Upper lobe of right lung (tissue), 1 donor: ENCODE data around the gene SFXN4. TPM values are rescaled to one million over a fixed set of nuclear protein-coding genes. Genes with fewer than 3 reads are reported as not detected.

Source experiments
- ATAC-seq: fragments of 200-7000 bp; cut with Tn5 transposase; one replicate; pipeline ENCODE4 v1.9.1; 2020; ENCODE audit warnings: mild to moderate bottlenecking, moderate library complexity
- DNase-seq: peaks from one replicate; pipeline ENCODE4 v3.0.0-alpha.2; 2020
- H3K27ac ChIP-seq: fragments of 200-600 bp; one replicate; pipeline ENCODE4 v1.8.0; 2022
- H3K27me3 ChIP-seq: fragments of 200-600 bp; one replicate; pipeline ENCODE4 v1.8.0; 2022; ENCODE audit warnings: mild to moderate bottlenecking
- H3K36me3 ChIP-seq: fragments of 200-600 bp; one replicate; pipeline ENCODE4 v1.8.0; 2022
- H3K4me1 ChIP-seq: fragments of 200-600 bp; one replicate; pipeline ENCODE4 v1.8.0; 2022
- H3K4me3 ChIP-seq: fragments of 200-600 bp; one replicate; pipeline ENCODE4 v1.8.0; 2022; ENCODE audit warnings: mild to moderate bottlenecking
- H3K9me3 ChIP-seq: fragments of 200-600 bp; one replicate; pipeline ENCODE4 v1.8.0; 2022
- intact Hi-C: fragments of 100-400 bp; cut with DNase I; formaldehyde crosslinking; loops from one replicate; pipeline ENCODE4 v1.11.0; 2022
- total RNA-seq: library from RNA; stranded (reverse); fragmentation: NEBNext Ultra II Directional; extraction: Animal tissue kit (Norgen Biotek cat#: 25700); gene quantifications from one replicate; pipeline ENCODE4 v1.2.1, GENCODE V29; 2021
- TF ChIP-seq, protein P1 (sequence below): fragments of 200-600 bp; IDR thresholded peaks from one replicate; pipeline ENCODE4 v1.8.0; 2022; ENCODE audit warnings: antibody characterized with exemption
- donor health status: DM: no; HTN: yes; CAD: no; lungs with severe emphysema.

The SFXN4 gene
- total RNA-seq, 1 donor from 2014 or later, result 20.8 TPM

DNA sequence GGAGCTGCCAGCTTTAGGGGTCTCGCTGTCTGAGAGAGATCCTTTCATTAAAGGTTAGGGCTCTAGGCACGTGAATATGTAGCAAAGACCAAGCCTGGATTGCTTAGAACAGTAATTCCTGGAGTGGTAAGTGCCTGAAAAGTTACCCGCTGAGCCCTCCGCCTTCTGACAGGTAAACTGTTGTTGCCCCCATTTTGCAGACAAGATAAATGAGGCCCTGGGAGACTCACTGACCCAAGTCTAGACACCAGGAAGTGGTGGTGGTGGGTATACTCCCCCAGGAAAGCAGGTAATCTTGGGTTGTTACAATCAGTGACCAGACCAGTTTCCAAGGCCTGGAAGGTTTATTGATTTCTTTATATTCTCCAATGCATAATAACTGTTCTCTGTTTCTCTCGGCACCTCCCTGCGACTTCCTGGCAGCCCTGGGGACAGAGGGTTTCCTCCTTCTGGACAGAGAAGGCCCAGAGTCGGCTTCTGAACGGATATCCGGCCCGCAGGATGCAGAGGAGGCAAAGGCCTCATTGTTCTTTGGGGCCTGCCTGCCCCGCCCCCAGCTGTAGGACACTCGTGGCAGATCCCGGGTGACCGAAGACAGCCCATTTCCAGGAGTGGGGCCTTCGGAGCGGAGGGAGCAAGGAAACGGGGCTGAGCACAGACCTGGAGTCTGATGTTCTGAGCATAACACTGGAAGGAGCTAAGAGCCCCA, 40.5 kb upstream of the SFXN4 start:
- Histone ChIP-seq H3K27me3 (no peaks in the 10 kb centered on the region), H3K27ac (peak overlapping the region; percentile 91), H3K4me3 (peak overlapping the region; percentile 87), H3K4me1 (peaks cover 19% of the 10 kb centered on the region), H3K9me3 (no peaks in the 10 kb centered on the region), H3K36me3 (no peaks in the 10 kb centered on the region)
- DNase-seq (peak; percentile 81), ATAC-seq (peak; percentile 34)
- intact Hi-C loops, result no loop called here
- TF ChIP-seq, protein P1, sequence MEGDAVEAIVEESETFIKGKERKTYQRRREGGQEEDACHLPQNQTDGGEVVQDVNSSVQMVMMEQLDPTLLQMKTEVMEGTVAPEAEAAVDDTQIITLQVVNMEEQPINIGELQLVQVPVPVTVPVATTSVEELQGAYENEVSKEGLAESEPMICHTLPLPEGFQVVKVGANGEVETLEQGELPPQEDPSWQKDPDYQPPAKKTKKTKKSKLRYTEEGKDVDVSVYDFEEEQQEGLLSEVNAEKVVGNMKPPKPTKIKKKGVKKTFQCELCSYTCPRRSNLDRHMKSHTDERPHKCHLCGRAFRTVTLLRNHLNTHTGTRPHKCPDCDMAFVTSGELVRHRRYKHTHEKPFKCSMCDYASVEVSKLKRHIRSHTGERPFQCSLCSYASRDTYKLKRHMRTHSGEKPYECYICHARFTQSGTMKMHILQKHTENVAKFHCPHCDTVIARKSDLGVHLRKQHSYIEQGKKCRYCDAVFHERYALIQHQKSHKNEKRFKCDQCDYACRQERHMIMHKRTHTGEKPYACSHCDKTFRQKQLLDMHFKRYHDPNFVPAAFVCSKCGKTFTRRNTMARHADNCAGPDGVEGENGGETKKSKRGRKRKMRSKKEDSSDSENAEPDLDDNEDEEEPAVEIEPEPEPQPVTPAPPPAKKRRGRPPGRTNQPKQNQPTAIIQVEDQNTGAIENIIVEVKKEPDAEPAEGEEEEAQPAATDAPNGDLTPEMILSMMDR, result no peak

DNA sequence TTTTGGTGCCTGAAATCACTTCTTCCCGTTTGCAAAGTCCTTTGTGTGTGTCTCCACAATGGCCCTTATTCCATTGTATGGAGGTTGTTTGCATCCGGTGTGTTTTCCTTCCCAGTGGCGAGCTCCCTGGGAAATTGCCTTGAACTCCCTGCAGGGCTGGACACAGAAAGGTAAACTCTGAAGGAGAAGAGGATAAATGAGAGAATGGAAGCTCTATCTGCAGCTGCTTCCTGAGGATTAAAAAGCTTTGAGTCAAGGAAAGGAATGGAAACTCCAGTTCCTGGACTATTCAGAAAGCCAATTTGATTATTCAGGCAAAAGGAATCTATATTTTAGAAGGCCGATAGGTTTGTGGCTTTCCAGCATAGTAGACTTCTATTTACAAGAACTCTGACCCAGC, 37.5 kb upstream of the SFXN4 start:
- H3K4me1 ChIP-seq, result peaks cover 16% of the 10 kb centered on the region
- H3K27ac ChIP-seq, result no peak overlapping the region
- H3K9me3 ChIP-seq, result no peaks in the 10 kb centered on the region
- H3K36me3 ChIP-seq, result no peaks in the 10 kb centered on the region
- no peaks in the 10 kb centered on the region for H3K27me3 ChIP-seq
- DNase-seq, result no peak
- TF ChIP-seq, protein P1, result no peak
- ATAC-seq, result no peak
- H3K4me3 ChIP-seq, result no peak overlapping the region
- intact Hi-C loops, result no loop called here

DNA sequence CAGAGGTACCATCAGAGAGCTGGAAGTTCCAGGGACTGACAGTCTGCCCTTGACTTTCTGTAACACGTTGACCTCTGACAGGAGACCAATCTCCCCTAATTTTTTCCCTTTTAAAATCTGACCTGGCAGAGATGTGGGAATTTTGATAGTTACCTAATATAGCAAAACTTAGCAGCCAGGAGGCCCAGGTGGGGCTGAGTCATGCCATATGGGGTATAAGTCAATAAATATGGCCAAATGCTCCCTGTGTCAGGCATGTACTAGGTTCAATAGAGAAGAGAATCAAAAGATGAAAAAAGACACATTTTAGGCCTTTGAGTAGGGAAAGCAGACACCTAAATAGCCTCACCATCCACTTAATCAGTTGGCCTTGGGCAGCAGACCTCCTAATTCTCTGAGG, 35.7 kb upstream of the SFXN4 start:
- intact Hi-C loops, result no loop called here
- H3K4me1 ChIP-seq, result peaks cover 14% of the 10 kb centered on the region
- no peaks in the 10 kb centered on the region for H3K27me3 ChIP-seq
- DNase-seq (no peak), ATAC-seq (no peak)
- H3K9me3 ChIP-seq, result no peaks in the 10 kb centered on the region
- TF ChIP-seq, protein P1, result no peak
- no peaks in the 10 kb centered on the region for H3K36me3 ChIP-seq
- H3K27ac ChIP-seq, result no peak overlapping the region
- no peak overlapping the region for H3K4me3 ChIP-seq

DNA sequence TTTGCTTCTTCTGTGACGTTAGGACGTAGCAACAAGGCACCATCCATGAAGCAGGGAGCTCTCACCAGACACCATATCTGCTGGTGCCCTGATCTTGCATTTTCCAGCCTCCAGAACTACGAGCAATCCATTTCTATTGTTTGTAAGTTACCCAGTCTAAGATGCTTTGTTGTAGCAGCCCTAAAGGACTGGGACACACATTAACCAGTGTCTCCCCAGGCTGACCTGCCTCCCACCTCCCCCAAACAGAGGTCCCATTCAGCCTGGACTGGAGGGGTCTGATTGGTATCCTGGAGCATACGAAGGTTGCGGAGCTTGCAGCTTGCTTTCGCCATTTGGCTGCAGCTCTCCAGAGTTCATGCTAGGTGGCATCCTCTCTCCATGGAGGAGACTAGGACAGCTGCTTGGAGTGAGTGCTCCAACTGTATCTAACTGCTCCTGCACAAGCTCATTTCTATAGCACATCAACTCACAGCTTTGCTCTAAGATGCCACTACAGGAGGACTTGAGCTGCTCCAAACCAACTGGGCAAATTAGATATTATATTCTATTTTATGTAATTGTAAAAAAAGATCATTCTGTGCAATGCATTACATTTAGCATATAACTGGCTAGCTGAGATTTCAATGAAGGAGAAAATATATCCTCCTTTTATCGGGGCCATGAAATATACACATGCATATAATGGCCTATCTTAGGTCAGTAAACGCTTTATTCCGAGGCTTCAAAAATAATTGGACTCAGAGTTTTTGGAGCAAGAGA, 33.9 kb upstream of the SFXN4 start:
- Histone ChIP-seq H3K36me3 (no peaks in the 10 kb centered on the region), H3K9me3 (no peaks in the 10 kb centered on the region), H3K27ac (no peak overlapping the region), H3K27me3 (no peaks in the 10 kb centered on the region), H3K4me3 (no peak overlapping the region), H3K4me1 (peaks cover 6% of the 10 kb centered on the region)
- intact Hi-C loops, result loop anchor here (10.0 kb wide), 1 partner anchor 345 kb away; the partner anchor contains the start of gene RGS10
- ATAC-seq (peak; percentile 94), DNase-seq (no peak)
- TF ChIP-seq, protein P1, result peak; percentile 79

DNA sequence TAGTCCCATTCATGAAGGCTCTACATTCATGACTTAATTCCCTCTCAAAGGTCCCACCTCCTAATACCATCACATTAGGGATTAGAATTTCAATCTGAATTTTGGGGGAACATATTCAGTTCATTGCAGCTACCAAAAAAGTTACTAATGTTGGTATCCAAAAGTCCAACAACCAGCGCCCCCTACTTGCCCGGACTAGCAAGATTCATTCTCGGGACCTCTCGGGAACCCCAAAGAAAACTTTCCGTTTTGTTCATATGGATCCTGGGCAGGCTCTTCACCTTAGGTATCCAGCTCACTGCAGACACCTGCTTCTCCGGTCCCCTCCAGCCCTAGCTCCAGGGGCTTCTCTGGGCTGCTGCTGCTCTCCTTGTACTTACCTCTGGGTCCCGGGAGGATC, 32.9 kb upstream of the SFXN4 start:
- peak overlapping the region; percentile 24 for H3K27ac ChIP-seq
- DNase-seq, result no peak
- H3K27me3 ChIP-seq, result no peaks in the 10 kb centered on the region
- TF ChIP-seq, protein P1, result peak; percentile 37
- no peaks in the 10 kb centered on the region for H3K9me3 ChIP-seq
- H3K4me1 ChIP-seq, result peaks cover 6% of the 10 kb centered on the region
- intact Hi-C loops, result loop anchor here (10.0 kb wide), 1 partner anchor 346 kb away; the partner anchor contains the start of gene RGS10
- no peaks in the 10 kb centered on the region for H3K36me3 ChIP-seq
- ATAC-seq, result peak; percentile 20
- no peak overlapping the region for H3K4me3 ChIP-seq
